Lower leg skin (tissue), 3 donors: ENCODE results near the gene DHRSX.
"Not testable (repeated sequence)": the region's sequence is repeated elsewhere in the genome, so short reads cannot be mapped to it uniquely, and the experiment has no call there.

Experiments
- CTCF ChIP-seq, 3 donors: fragments of 450-650 bp; IDR thresholded peaks; one replicate each; pipeline ENCODE4 v1.5.1; 2016; ENCODE audit warnings: antibody characterized with exemption in 3 of 3, mild to moderate bottlenecking in 3 of 3, moderate library complexity in 2 of 3
- POLR2A ChIP-seq, 2 donors: fragments of 450-650 bp; IDR thresholded peaks; one replicate each; pipeline ENCODE4 v1.6.1; 2016 to 2017; ENCODE audit warnings: antibody characterized with exemption in 2 of 2, mild to moderate bottlenecking in 1 of 2, moderate library complexity in 1 of 2

GRCh38 chrX:2211667-2212066 lies 289.1 kb downstream of the DHRSX start:
- TF ChIP-seq POLR2A, CTCF (IDR thresholded peaks at IDR 0.05): not testable (repeated sequence)
